Colonic mucosa (tissue), 4 donors: Measurements from ENCODE around the gene BRF1. TPM values are rescaled to one million over a fixed set of nuclear protein-coding genes. Genes with fewer than 3 reads are reported as not detected.

Experiments used
- DNase-seq: peaks from one replicate; pipeline ENCODE4 v3.0.0-alpha.2; 2020
- H3K27ac ChIP-seq: fragments of 200-600 bp; one replicate; pipeline ENCODE4 v1.8.0; 2021
- H3K27me3 ChIP-seq: fragments of 200-600 bp; one replicate; pipeline ENCODE4 v1.8.0; 2021
- H3K36me3 ChIP-seq: fragments of 200-600 bp; one replicate; pipeline ENCODE4 v1.8.0; 2021
- H3K4me1 ChIP-seq: fragments of 200-600 bp; one replicate; pipeline ENCODE4 v1.8.0; 2021; ENCODE audit warnings: mild to moderate bottlenecking
- H3K4me3 ChIP-seq: fragments of 200-600 bp; one replicate; pipeline ENCODE4 v1.8.0; 2021
- H3K9ac ChIP-seq, 2 donors: one replicate each; pipeline ENCODE4 v1.7.0; 2013; ENCODE audit warnings: control low read depth in 2 of 2, low read depth in 2 of 2, low read length in 2 of 2
- H3K9me3 ChIP-seq: fragments of 200-600 bp; one replicate; pipeline ENCODE4 v1.8.0; 2021
- intact Hi-C: fragments of 100-400 bp; cut with DNase I; formaldehyde crosslinking; loops from one replicate; pipeline ENCODE4 v1.14.1; 2022
- total RNA-seq, 2 donors: library from RNA; stranded (reverse); fragmentation: NEBNext Ultra II Directional in 1 of 2; extraction: Animal tissue kit (Norgen Biotek cat#: 25700) in 1 of 2; gene quantifications; one replicate each; pipeline ENCODE4 v1.2.1, GENCODE V29; 2021
- TF ChIP-seq, protein P1 (sequence below): fragments of 200-600 bp; IDR thresholded peaks from one replicate; pipeline ENCODE4 v1.8.0; 2022; ENCODE audit warnings: antibody characterized with exemption, mild to moderate bottlenecking
- donor health status: healthy.
- donor health status: DM: no; HTN: no; CAD: no.
- donor health status: DM: no; HTN: no; CAD: no.

BRF1 gene
- total RNA-seq, 2 donors from 2014 or later: 27.2 to 40.6 TPM

GRCh38 chr14:105204206-105204930 is 96.4 kb downstream of the BRF1 start:
- DNase-seq: peak; percentile 49
- Histone ChIP-seq H3K36me3 (no peaks in the 10 kb centered on the region), H3K9ac (no peak overlapping the region), H3K27ac (no peak overlapping the region), H3K4me1 (peaks cover 5% of the 10 kb centered on the region), H3K9me3 (no peaks in the 10 kb centered on the region), H3K27me3 (peaks cover 12% of the 10 kb centered on the region), H3K4me3 (no peak overlapping the region)
- intact Hi-C loops: loop anchor here (5.0 to 10.0 kb wide), 2 partner anchors 63 to 320 kb away; partner anchors contain the start of gene TMEM121
- TF ChIP-seq, protein P1, sequence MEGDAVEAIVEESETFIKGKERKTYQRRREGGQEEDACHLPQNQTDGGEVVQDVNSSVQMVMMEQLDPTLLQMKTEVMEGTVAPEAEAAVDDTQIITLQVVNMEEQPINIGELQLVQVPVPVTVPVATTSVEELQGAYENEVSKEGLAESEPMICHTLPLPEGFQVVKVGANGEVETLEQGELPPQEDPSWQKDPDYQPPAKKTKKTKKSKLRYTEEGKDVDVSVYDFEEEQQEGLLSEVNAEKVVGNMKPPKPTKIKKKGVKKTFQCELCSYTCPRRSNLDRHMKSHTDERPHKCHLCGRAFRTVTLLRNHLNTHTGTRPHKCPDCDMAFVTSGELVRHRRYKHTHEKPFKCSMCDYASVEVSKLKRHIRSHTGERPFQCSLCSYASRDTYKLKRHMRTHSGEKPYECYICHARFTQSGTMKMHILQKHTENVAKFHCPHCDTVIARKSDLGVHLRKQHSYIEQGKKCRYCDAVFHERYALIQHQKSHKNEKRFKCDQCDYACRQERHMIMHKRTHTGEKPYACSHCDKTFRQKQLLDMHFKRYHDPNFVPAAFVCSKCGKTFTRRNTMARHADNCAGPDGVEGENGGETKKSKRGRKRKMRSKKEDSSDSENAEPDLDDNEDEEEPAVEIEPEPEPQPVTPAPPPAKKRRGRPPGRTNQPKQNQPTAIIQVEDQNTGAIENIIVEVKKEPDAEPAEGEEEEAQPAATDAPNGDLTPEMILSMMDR: no peak

- H3K9ac ChIP-seq: no peak overlapping the region
- no peak overlapping the region for H3K27ac ChIP-seq
- H3K4me3 ChIP-seq: no peak overlapping the region
- H3K4me1 ChIP-seq: peaks cover 5% of the 10 kb centered on the region
- no peaks in the 10 kb centered on the region for H3K36me3 ChIP-seq
- intact Hi-C loops: loop anchor here (2.0 to 10.0 kb wide), 3 partner anchors 64 to 321 kb away; partner anchors contain the start of gene TMEM121
- no peak for DNase-seq
- peaks cover 17% of the 10 kb centered on the region for H3K27me3 ChIP-seq
- TF ChIP-seq, protein P1: no peak
- no peaks in the 10 kb centered on the region for H3K9me3 ChIP-seq
Observed at GRCh38 chr14:105203701-105204100, 97.1 kb downstream of the BRF1 start.

DNA sequence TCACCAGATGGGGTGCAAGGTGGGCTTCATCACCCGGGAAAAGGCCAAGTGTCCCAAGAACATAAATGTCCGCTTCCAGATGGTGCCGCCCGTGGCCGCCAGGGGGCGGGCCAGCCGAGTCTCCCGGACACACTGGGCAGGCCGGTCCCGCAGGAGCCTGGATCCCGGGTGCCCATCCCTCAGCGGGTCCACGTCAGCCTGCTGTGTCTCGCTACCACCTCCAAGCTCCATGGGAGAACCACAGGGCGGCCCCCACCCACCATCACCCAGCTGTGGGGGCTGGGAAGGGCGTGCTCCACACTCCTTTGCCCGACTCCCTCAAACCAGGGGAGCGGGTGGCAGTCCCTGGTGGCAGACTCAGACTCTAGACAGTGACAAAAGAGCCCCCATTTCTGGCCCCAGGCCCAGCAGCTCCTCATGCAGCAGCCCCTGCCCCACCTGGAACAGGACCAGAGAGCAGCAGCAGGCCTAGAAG is 97.7 kb downstream of the BRF1 start:
- H3K9ac ChIP-seq: no peak overlapping the region

GRCh38 chr14:105201925-105202513 is 98.8 kb downstream of the BRF1 start:
- intact Hi-C loops: loop anchor here (2.0 to 10.0 kb wide), 4 partner anchors 65 to 323 kb away; partner anchors contain the start of gene TMEM121
- Histone ChIP-seq H3K9ac (no peak overlapping the region), H3K4me1 (peaks cover 5% of the 10 kb centered on the region), H3K4me3 (no peak overlapping the region), H3K36me3 (no peaks in the 10 kb centered on the region), H3K27me3 (peaks cover 29% of the 10 kb centered on the region), H3K27ac (no peak overlapping the region), H3K9me3 (no peaks in the 10 kb centered on the region)
- TF ChIP-seq, protein P1: no peak
- DNase-seq: no peak

More for the DNA sequence above, 97.7 kb downstream of the BRF1 start:
- peaks cover 18% of the 10 kb centered on the region for H3K27me3 ChIP-seq
- H3K4me1 ChIP-seq: peaks cover 5% of the 10 kb centered on the region
- H3K9me3 ChIP-seq: no peaks in the 10 kb centered on the region
- H3K27ac ChIP-seq: no peak overlapping the region
- intact Hi-C loops: loop anchor here (2.0 to 10.0 kb wide), 3 partner anchors 64 to 322 kb away; partner anchors contain the start of gene TMEM121
- DNase-seq: peak; percentile 76
- TF ChIP-seq, protein P1: peak; percentile 92
- no peak overlapping the region for H3K4me3 ChIP-seq
- no peaks in the 10 kb centered on the region for H3K36me3 ChIP-seq

DNA sequence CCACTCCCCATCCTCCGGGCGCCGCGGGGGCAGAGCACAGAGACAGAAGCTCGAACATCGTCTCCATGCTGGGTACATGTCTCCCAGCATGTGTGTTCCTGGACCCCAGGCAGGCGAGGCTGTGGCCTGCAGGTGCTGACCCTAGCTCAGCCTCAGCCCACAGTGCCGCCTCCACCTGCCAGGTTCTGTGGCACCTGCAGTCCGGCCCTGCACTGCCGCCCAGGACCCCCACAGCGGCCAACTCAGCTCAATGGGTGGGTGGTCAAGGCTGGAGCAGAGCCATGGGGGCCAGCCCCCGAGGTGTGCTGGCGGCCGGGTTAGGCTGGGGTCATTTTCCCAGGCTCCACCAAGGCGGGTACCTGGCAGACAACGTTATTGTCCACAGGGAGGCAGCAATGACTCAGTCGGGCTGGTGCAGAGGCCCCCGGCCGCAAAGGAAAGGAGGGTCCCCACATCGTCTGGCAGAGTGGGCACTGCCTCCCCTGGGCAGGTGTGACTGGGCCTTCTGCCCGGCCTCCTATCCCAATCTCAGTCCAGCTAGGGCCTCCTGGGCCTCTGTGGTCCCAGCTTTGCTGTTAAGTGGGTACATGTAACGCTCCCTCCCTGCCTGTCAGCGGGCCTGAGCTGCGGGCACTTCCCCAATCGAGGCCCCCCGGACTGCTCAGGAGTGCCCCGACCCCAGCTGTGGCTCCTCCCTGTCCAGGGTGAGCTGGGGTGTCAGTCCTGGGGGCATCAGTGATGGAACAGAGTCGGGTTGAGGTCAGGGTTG is 99.5 kb downstream of the BRF1 start:
- TF ChIP-seq, protein P1: no peak
- H3K4me3 ChIP-seq: no peak overlapping the region
- no peak overlapping the region for H3K27ac ChIP-seq
- H3K9ac ChIP-seq: no peak overlapping the region
- no peaks in the 10 kb centered on the region for H3K36me3 ChIP-seq
- H3K4me1 ChIP-seq: peaks cover 5% of the 10 kb centered on the region
- H3K27me3 ChIP-seq: peaks cover 35% of the 10 kb centered on the region
- H3K9me3 ChIP-seq: no peaks in the 10 kb centered on the region
- intact Hi-C loops: loop anchor here (2.0 to 10.0 kb wide), 3 partner anchors 66 to 323 kb away; partner anchors contain the start of gene TMEM121
- DNase-seq: no peak
